Sigmoid colon (tissue), 4 donors: ENCODE results near the gene TSPEAR.

Source experiments
- EP300 ChIP-seq, 4 donors: sonication (generic); formaldehyde crosslinking; IDR thresholded peaks; one replicate each; pipeline ENCODE4 v1.6.1; 2017; ENCODE audit warnings: antibody characterized with exemption in 4 of 4
- POLR2A ChIP-seq, 2 donors: fragments of 450-650 bp; IDR thresholded peaks; one replicate each; pipeline ENCODE4 v1.6.1; 2016; ENCODE audit warnings: antibody characterized with exemption in 2 of 2, mild to moderate bottlenecking in 2 of 2, moderate library complexity in 2 of 2
- POLR2AphosphoS5 ChIP-seq, 4 donors: sonication (generic); formaldehyde crosslinking; IDR thresholded peaks; one replicate each; pipeline ENCODE4 v1.6.1; 2017; ENCODE audit warnings: antibody characterized with exemption in 4 of 4
- TF ChIP-seq, protein P1 (sequence below), 4 experiments: fragments of 450-650 bp in 3 of 4; fragments of 200-600 bp in 1 of 4; IDR thresholded peaks; one replicate each; pipeline ENCODE4 v1.5.1; 2016 to 2019; ENCODE audit warnings: antibody characterized with exemption in 4 of 4, mild to moderate bottlenecking in 3 of 4, moderate library complexity in 2 of 4

DNA sequence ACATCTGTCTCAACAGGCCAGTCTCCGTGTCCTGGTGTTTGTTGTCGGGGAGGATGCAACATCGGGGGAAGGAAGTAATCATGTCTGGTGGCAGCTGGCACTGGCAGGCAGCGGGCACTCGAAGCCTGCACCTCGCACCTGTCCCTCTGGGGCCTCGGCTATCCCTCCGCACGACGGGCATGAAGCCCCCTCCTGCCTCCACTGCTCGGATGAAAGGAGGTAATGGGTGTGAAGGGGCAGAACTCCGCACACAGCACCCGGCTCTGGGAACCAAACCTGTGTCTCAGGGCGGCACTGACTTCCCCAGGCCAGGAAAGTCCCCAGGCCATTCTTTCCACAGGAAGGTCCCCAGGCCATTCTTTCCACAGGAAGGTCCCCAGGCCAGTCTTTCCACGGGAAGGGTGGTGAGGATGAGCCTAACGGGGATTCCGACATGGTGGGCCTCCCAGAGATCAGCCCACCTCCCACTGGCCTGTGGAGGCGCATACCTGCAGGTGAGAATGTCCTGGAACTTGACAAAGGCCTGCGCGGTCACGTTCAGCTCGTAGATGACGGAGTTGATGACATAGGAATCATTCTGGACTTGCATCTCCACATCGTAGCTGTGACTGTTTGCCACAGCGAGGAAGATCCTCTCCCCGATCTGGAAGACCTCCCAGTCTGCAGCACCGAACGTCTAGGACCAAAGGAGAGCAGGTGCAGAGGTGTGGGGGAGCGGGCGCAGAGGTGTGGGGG lies 202.5 kb downstream of the TSPEAR start:
- TF ChIP-seq, protein P1, sequence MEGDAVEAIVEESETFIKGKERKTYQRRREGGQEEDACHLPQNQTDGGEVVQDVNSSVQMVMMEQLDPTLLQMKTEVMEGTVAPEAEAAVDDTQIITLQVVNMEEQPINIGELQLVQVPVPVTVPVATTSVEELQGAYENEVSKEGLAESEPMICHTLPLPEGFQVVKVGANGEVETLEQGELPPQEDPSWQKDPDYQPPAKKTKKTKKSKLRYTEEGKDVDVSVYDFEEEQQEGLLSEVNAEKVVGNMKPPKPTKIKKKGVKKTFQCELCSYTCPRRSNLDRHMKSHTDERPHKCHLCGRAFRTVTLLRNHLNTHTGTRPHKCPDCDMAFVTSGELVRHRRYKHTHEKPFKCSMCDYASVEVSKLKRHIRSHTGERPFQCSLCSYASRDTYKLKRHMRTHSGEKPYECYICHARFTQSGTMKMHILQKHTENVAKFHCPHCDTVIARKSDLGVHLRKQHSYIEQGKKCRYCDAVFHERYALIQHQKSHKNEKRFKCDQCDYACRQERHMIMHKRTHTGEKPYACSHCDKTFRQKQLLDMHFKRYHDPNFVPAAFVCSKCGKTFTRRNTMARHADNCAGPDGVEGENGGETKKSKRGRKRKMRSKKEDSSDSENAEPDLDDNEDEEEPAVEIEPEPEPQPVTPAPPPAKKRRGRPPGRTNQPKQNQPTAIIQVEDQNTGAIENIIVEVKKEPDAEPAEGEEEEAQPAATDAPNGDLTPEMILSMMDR (IDR thresholded peaks at IDR 0.05): no peak
- no peak for TF ChIP-seq POLR2AphosphoS5 (IDR thresholded peaks at IDR 0.05)
- TF ChIP-seq EP300 (IDR thresholded peaks at IDR 0.05): no peak
- TF ChIP-seq POLR2A (IDR thresholded peaks at IDR 0.05): no peak
